ENCODE data around the gene FRMD4A. TPM values are rescaled to one million over a fixed set of nuclear protein-coding genes. Genes with fewer than 3 reads are reported as not detected.

The FRMD4A gene
- total and polyA plus RNA-seq, 12 donors: 17.4 to 43.4 (median 30.3) TPM

DNA sequence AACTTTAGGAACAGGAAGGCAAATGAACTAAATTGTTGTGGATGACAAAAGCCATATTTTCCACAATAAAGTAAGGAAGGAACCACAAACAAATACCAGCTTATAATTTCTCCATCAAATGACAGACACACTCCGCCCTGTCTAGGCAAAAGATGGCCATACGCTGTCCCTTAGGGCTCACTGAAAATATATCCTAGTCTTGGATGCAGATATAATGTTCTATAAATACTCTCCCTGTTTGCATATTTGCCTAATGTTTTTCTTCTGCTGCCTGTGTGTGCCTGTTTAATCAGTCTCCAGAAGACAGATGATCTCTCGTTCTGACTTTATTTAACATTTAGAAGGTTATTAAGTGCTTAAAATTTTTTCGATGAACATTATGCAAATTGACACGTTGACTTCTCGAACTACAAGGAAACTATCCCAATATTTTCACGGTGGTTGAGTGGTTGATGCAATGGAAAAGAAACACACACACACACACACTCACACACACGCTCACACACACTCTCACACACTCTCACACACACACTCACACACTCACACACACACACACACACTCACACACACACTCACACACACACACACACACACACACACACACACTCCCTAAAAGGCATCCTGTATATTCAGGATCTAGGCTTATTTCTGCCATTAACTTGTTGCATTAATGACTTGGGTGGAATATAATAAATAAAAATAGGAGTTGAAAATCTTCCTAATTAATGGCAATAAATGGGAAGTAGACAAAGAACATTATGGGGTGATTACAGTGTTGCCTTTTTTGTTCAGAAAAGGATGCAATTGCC lies 446.9 kb downstream of the FRMD4A start:
- no peaks in the 10 kb centered on the region for H3K36me3 ChIP-seq
- intact Hi-C loops (cut with DNase I): loop anchor here in 2 of 10 donors (5.0 to 10.0 kb wide), 2 partner anchors 52 to 79 kb away; no protein-coding TSS in a partner anchor
- H3K27me3 ChIP-seq: no peaks in the 10 kb centered on the region
- DNase-seq (no peak), ATAC-seq (no peak)
- TF ChIP-seq, protein P1, sequence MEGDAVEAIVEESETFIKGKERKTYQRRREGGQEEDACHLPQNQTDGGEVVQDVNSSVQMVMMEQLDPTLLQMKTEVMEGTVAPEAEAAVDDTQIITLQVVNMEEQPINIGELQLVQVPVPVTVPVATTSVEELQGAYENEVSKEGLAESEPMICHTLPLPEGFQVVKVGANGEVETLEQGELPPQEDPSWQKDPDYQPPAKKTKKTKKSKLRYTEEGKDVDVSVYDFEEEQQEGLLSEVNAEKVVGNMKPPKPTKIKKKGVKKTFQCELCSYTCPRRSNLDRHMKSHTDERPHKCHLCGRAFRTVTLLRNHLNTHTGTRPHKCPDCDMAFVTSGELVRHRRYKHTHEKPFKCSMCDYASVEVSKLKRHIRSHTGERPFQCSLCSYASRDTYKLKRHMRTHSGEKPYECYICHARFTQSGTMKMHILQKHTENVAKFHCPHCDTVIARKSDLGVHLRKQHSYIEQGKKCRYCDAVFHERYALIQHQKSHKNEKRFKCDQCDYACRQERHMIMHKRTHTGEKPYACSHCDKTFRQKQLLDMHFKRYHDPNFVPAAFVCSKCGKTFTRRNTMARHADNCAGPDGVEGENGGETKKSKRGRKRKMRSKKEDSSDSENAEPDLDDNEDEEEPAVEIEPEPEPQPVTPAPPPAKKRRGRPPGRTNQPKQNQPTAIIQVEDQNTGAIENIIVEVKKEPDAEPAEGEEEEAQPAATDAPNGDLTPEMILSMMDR (IDR thresholded peaks at IDR 0.05): no peak
- peaks cover 4 to 62% (median 38%) of the 10 kb centered on the region in 9 donors for H3K4me1 ChIP-seq
- 44 to 47% methylated on average over 8 of the region's 8 CpGs for WGBS, 2 donors
- no peak overlapping the region for H3K4me3 ChIP-seq
- H3K27ac ChIP-seq: peak overlapping the region in 7 of 10 donors; percentile 56 to 92 (median 83)
- no peaks in the 10 kb centered on the region for H3K9me3 ChIP-seq

DNA sequence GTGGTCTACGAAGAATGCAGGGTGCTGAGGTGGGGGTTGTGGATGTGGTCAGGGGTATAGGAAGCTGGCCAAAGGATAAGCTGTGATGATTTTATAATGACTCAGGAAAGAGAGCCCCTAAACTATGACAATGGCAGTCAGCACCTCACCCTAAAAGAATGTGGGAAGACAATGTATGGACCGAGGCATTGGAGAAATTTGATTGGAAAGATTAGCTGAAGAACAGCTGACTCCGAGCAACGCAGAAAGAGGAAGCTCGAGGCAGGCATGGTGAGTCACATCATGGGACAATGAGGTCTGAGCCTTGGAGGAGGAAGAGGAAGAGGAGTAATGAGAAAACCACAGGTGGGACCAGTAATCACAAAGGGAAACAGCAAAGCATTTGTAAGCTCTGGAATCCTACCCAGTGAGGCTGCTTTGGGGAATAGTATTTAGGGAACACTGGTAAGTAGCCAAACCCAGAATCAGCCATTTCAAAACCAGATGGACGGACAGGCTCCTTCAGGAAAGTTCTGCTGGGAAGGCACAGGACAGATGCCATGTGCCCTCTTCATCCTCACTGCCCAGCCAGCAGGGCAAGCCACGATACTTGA lies 448.5 kb downstream of the FRMD4A start:
- H3K27ac ChIP-seq: peak overlapping the region; percentile 56 to 92 (median 76)

DNA sequence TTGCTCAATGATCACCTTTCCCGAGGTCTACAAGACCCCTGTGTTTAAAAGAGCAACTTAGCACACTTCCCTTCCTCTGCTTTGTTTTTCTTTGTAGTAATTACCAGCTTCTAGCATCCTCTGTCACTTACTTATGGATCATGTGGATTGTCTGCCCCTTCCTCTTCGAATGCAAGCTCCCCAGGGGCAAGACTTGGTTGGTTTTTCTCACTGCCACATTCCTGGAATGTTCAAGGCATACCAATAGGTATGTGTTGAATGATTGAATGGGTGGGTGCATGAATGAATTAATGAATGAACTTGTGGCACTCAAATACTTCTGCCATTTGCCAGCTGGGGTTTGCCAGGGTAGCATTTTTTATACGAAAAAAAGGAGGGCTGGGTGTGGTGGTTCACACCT lies 450.0 kb downstream of the FRMD4A start:
- Histone ChIP-seq H3K4me3 (no peak overlapping the region), H3K27ac (peak overlapping the region in 9 of 10 donors; percentile 2 to 92 (median 77)), H3K27me3 (no peaks in the 10 kb centered on the region), H3K4me1 (peaks cover 11 to 72% (median 47%) of the 10 kb centered on the region in 9 donors), H3K9me3 (no peaks in the 10 kb centered on the region), H3K36me3 (no peaks in the 10 kb centered on the region)
- TF ChIP-seq, protein P1 (IDR thresholded peaks at IDR 0.05): no peak
- 76 to 83% methylated on average over 3 of the region's 3 CpGs for WGBS, 2 donors
- ATAC-seq (no peak), DNase-seq (no peak)
- intact Hi-C loops (cut with DNase I): loop anchor here in 2 of 10 donors (5.0 to 10.0 kb wide), 2 partner anchors 48 to 76 kb away; no protein-coding TSS in a partner anchor

More for the DNA sequence above, 448.5 kb downstream of the FRMD4A start:
- intact Hi-C loops (cut with DNase I): loop anchor here in 2 of 10 donors (5.0 to 10.0 kb wide), 2 partner anchors 50 to 77 kb away; no protein-coding TSS in a partner anchor
- peak in 1 of 2 donors; percentile 69 for DNase-seq
- no peaks in the 10 kb centered on the region for H3K9me3 ChIP-seq
- no peaks in the 10 kb centered on the region for H3K27me3 ChIP-seq
- peak; percentile 70 to 94 (median 82) for ATAC-seq
- H3K4me1 ChIP-seq: peaks cover 7 to 66% (median 43%) of the 10 kb centered on the region in 9 donors
- TF ChIP-seq, protein P1 (IDR thresholded peaks at IDR 0.05): no peak
- peak overlapping the region in 1 of 10 donors; percentile 11 for H3K4me3 ChIP-seq
- no peaks in the 10 kb centered on the region for H3K36me3 ChIP-seq
- 46 to 56% methylated on average over 7 of the region's 7 CpGs for WGBS, 2 donors

DNA sequence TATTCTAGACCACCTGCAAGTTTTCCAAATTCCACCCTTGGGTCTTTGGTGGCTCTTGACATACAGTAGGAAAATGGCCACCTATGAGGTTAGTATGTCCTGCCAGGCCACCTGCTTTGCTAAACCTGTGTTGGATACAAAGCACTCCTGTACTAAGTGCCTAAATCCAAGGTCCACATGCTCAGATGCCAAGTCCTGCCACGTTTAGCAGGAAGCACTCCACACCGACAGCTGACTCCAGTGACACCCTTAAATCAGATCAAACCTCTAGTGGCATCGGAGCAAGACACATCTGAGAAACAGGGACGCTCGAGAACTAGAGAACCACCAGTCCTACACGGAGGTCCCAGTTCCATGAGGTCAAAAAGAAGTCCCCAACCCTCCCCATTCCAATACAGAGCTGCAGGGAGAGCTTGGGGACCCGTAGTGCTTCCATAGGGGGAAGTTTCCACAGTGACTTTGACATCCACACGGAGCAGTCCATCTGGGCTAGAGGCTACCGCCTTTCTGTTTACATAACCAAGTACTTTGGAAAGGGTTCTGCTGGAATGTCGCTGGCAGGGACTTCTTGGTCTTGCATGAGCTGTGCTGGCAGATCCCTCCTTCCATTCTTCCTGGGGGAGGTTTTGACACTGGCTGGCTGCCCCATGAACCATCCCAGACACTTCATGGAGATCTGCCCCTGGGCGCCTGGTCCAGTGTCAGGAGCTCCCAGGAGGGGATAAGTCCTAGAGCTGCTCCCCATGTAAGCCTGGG lies 453.4 kb downstream of the FRMD4A start:
- Histone ChIP-seq H3K27ac (peak overlapping the region in 7 of 10 donors; percentile 7 to 79 (median 62)), H3K27me3 (no peaks in the 10 kb centered on the region), H3K9me3 (no peaks in the 10 kb centered on the region), H3K36me3 (no peaks in the 10 kb centered on the region), H3K4me3 (no peak overlapping the region), H3K4me1 (peaks cover 12 to 71% (median 42%) of the 10 kb centered on the region in 9 donors)
- peak; percentile 32 to 65 for DNase-seq
- peak in 7 of 8 donors; percentile 12 to 81 (median 70) for ATAC-seq
- whole genome bisulfite sequencing, 2 donors: 50 to 58% methylated on average over 11 of the region's 11 CpGs
- TF ChIP-seq, protein P1 (IDR thresholded peaks at IDR 0.05): no peak
- intact Hi-C loops (cut with DNase I): no loop called here

All from heart right ventricle (tissue), 16 donors.